Measurements from ENCODE around the gene TMEM91. TPM values are rescaled to one million over a fixed set of nuclear protein-coding genes. Genes with fewer than 3 reads are reported as not detected.
A peak's percentile ranks its signal among the peaks of the same experiment; 100 is the strongest.

Gene TMEM91
- polyA plus RNA-seq, 1 donor, result 13.8 TPM

DNA sequence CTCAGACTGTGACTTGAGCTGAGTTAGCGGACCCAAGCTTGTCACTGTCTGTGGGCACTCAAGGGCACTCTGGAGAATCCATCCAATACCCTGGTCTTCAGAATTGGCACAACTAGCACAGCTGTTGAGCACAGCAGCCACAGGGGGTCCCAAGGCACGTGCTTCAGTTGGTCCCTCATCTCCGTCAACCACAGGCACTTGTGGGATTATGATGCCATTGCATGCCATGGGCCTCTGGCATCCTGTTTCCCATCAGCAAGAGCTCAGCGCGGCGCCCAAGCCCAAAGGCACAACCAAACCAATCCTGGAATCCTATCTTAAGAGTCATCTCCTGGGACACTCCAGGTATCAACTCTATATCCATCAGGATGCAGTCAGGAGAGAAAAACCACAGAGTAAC is 54.6 kb downstream of the TMEM91 start:
- peaks cover 35% of the 10 kb centered on the region for H3K36me3 ChIP-seq (ENCODE audit: control insufficient read depth, insufficient read depth, low read length)
- DNase-seq, result no peak
- WGBS (ENCODE audit: insufficient coverage, low lambda C conversion rate), result no CpG with 5 or more reads among the region's 6 CpGs
- H3K27me3 ChIP-seq (ENCODE audit: control insufficient read depth, insufficient read depth, low read length), result no peaks in the 10 kb centered on the region
- H3K9me3 ChIP-seq (ENCODE audit: control insufficient read depth, low read depth, low read length), result no peaks in the 10 kb centered on the region
- peaks cover 33% of the 10 kb centered on the region for H3K4me1 ChIP-seq (ENCODE audit: control insufficient read depth, insufficient read depth, low read length)
- H3K4me3 ChIP-seq (ENCODE audit: low read length), result no peak overlapping the region
- H3K27ac ChIP-seq (ENCODE audit: low read length), result no peak overlapping the region

DNA sequence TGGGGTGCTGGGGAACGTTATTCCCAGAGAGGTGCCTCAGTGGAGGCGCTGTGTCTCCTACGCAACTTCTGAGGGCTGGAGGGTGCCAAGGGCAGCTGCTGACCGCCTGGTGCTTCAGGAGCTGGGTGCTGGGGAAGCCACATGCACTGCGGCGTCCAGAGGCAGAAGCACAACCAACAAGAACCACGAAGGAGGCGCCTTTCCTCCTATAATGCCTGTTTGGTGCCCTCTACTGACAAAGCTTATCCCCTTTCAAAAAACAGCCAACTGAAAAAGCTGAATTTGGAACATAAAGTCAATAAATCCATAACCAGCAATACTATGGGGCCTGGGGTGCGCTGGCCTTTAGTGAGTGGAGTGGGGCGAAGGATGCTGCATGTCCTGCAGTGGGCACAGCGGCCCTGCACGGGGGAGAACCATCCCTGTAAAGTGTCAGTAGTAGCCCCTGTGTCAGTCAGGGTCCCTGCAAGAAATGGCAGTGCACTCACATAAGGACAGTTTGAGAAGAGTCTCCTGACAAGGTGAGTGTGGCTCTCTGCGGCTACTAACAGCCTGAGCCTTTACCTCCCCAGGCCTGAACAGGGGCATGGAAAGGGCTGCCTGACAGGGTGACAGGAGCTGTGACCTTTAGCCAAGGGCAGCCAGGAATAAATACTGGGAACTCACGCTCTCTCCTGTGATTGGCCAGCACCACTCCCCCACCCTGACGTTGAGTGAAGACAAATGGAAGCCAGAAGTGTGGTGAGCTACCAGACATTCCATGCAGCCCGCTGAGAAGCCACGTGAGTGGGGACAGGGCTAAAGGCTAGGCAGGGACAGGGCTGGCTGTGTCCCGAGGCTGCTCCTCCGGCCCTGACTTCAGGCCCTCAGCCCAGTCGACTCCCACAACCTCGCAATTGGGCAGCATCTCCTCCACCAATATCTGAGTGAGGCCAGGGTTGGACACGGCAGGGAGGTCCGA is 55.4 kb downstream of the TMEM91 start:
- no CpG with 5 or more reads among the region's 23 CpGs for WGBS (ENCODE audit: insufficient coverage, low lambda C conversion rate)
- peak overlapping the region; percentile 14 for H3K27ac ChIP-seq (ENCODE audit: low read length)
- no peaks in the 10 kb centered on the region for H3K9me3 ChIP-seq (ENCODE audit: control insufficient read depth, low read depth, low read length)
- no peak overlapping the region for H3K4me3 ChIP-seq (ENCODE audit: low read length)
- H3K4me1 ChIP-seq (ENCODE audit: control insufficient read depth, insufficient read depth, low read length), result peaks cover 39% of the 10 kb centered on the region
- H3K27me3 ChIP-seq (ENCODE audit: control insufficient read depth, insufficient read depth, low read length), result no peaks in the 10 kb centered on the region
- no peak for DNase-seq
- H3K36me3 ChIP-seq (ENCODE audit: control insufficient read depth, insufficient read depth, low read length), result peaks cover 33% of the 10 kb centered on the region

DNA sequence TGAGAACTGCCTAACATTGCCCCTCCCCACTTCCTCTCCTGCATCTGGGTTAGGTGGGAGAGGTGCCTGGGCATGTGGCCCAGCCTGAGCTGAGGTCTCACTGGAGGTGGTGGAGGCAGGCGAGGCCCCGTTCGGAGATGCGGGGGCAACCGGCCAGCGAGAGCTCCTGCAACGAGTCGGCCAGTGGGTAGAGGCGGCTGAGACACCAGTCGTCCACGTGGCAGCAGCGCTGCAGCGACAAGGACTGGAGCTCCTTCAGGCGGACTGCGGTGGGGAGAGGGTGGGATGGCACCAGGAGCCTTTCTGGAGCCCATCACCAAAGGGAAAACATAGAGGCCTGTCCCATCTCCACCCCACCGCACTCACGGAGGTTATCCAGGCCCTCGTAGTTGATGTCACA is 56.8 kb downstream of the TMEM91 start:
- WGBS (ENCODE audit: insufficient coverage, low lambda C conversion rate), result no CpG with 5 or more reads among the region's 18 CpGs
- Histone ChIP-seq H3K27ac (ENCODE audit: low read length) (no peak overlapping the region), H3K36me3 (ENCODE audit: control insufficient read depth, insufficient read depth, low read length) (peaks cover 38% of the 10 kb centered on the region), H3K9me3 (ENCODE audit: control insufficient read depth, low read depth, low read length) (no peaks in the 10 kb centered on the region), H3K4me1 (ENCODE audit: control insufficient read depth, insufficient read depth, low read length) (peaks cover 50% of the 10 kb centered on the region), H3K4me3 (ENCODE audit: low read length) (no peak overlapping the region), H3K27me3 (ENCODE audit: control insufficient read depth, insufficient read depth, low read length) (no peaks in the 10 kb centered on the region)
- DNase-seq, result no peak

Other genes with a start within 250 kb of the TMEM91 start
- 68.1 TPM for gene CYP2S1, start 183.3 kb upstream of the TMEM91 start, polyA plus RNA-seq
- 16.0 TPM for gene AXL, start 157.3 kb upstream of the TMEM91 start, polyA plus RNA-seq
- 142 TPM for gene HNRNPUL1, start 112.2 kb upstream of the TMEM91 start, polyA plus RNA-seq
- gene CCDC97, start 66.4 kb upstream of the TMEM91 start, polyA plus RNA-seq, result 24.9 TPM
- gene TGFB1, start 22.6 kb upstream of the TMEM91 start, polyA plus RNA-seq, result 13.9 TPM
- 5.1 TPM for gene B9D2, start 12.4 kb upstream of the TMEM91 start, polyA plus RNA-seq
- gene EXOSC5, start 20.8 kb downstream of the TMEM91 start, polyA plus RNA-seq, result 16.5 TPM
- gene BCKDHA, start 21.3 kb downstream of the TMEM91 start, polyA plus RNA-seq, result 16.3 TPM
- gene B3GNT8, start 50.8 kb downstream of the TMEM91 start, polyA plus RNA-seq, result 29.7 TPM
- gene DMAC2, start 63.4 kb downstream of the TMEM91 start, polyA plus RNA-seq, result 79.4 TPM
- 69.2 TPM for gene ERICH4, start 66.6 kb downstream of the TMEM91 start, polyA plus RNA-seq
- gene CEACAM21, start 199.6 kb downstream of the TMEM91 start, polyA plus RNA-seq, result 1.5 TPM

Data from large intestine (tissue), 3 donors.